K562 (cell line): ENCODE measurements around the gene UBE2Q1. TPM values are rescaled to one million over a fixed set of nuclear protein-coding genes. Genes with fewer than 3 reads are reported as not detected.

Source experiments
- ATAC-seq: fragments of 200-7000 bp; cut with Tn5 transposase; 3 replicates; pipeline ENCODE4 v1.9.1; 2020; ENCODE audit warnings: moderate library complexity
- BruUV-seq: library from RNA; stranded (reverse); fragments of 400-500 nt; replicated peaks from 2 replicates; lab custom pipeline; 2021; lab: Mats Ljungman, UMichigan
- CTCF ChIA-PET: fragments of 300-600 bp; formaldehyde crosslinking; extraction: SDS; loops from one replicate; lab custom pipeline; 2021; ENCODE audit warnings: low intra/inter-chr PET ratio; lab: Yijun Ruan, JAX
- POLR2A ChIA-PET: fragments of 300-600, 350-650 bp; sonication (Branson Sonifier 250); formaldehyde crosslinking; extraction: SDS; loops from one replicate; lab custom pipeline; 2021; ENCODE audit warnings: antibody characterized with exemption, inconsistent platforms; lab: Yijun Ruan, JAX
- DNase-seq, 4 experiments: peaks; one replicate each; pipeline versions ENCODE4 v3.0.0 to v3.0.0-alpha.2; 2011 to 2018; ENCODE audit warnings: low spot score in 3 of 4, mixed read lengths in 3 of 4; ENCODE audit errors: extremely low read depth in 1 of 4
- FAIRE-seq: peaks from 2 replicates; lab custom pipeline; 2011; peaks lifted over from hg19 to GRCh38; lab: Jason Lieb, UNC
- H2AFZ ChIP-seq: 2 replicates; pipeline ENCODE4 v1.6.0; 2011; ENCODE audit warnings: low read depth, low read length, control low read depth, inconsistent platforms
- H3K27ac ChIP-seq: fragments of 200-600 bp; 3 replicates; pipeline ENCODE4 v1.8.0; 2011; ENCODE audit warnings: low read depth, mild to moderate bottlenecking, control low read depth, inconsistent platforms, low read length, moderate library complexity, mixed read lengths; ENCODE audit errors: extremely low read depth
- H3K27me3 ChIP-seq, 2 experiments: fragments of 300-600 bp in 1 of 2; 2 replicates in 1 of 2; 3 replicates in 1 of 2; pipeline versions ENCODE4 v1.6.0 to v1.8.0; 2011; ENCODE audit warnings: inconsistent platforms in 2 of 2, low read length in 2 of 2, mild to moderate bottlenecking in 1 of 2, mixed read lengths in 1 of 2, moderate library complexity in 1 of 2; ENCODE audit not compliant: control insufficient read depth in 2 of 2, insufficient read depth in 2 of 2
- H3K36me3 ChIP-seq: fragments of 300-600 bp; 3 replicates; pipeline ENCODE4 v1.8.0; 2011; ENCODE audit warnings: mild to moderate bottlenecking, low read length, inconsistent platforms; ENCODE audit not compliant: control insufficient read depth, insufficient read depth
- H3K4me1 ChIP-seq, 2 experiments: fragments of 200-600 bp in 1 of 2; replicated peaks in 1 of 2; 2 replicates in 1 of 2; 3 replicates in 1 of 2; pipeline versions ENCODE4 v1.5.1 to v1.8.0; 2011; ENCODE audit warnings: inconsistent platforms in 2 of 2, low read length in 2 of 2, mild to moderate bottlenecking in 1 of 2, mixed read lengths in 1 of 2, moderate library complexity in 1 of 2; ENCODE audit not compliant: control insufficient read depth in 2 of 2, insufficient read depth in 2 of 2
- H3K4me2 ChIP-seq: 2 replicates; pipeline ENCODE4 v1.6.1; 2011; ENCODE audit warnings: low read length, control low read depth, inconsistent platforms, mixed read lengths; ENCODE audit not compliant: insufficient read depth
- H3K4me3 ChIP-seq: fragments of 200-600 bp; sonication (generic), shearing (Covaris generic); 2 replicates; pipeline ENCODE4 v1.5.1; 2016; ENCODE audit warnings: control low read depth, inconsistent platforms
- H3K79me2 ChIP-seq: fragments of 200-600 bp; 3 replicates; pipeline ENCODE4 v1.8.0; 2011; ENCODE audit warnings: low read length, inconsistent platforms; ENCODE audit not compliant: control insufficient read depth, insufficient read depth
- H3K9ac ChIP-seq, 2 experiments: 2 replicates each; pipeline versions ENCODE4 v1.6.0 to v1.6.1; 2011; ENCODE audit warnings: low read depth in 2 of 2, low read length in 2 of 2, control low read depth in 1 of 2, inconsistent platforms in 1 of 2, mild to moderate bottlenecking in 1 of 2, mixed read lengths in 1 of 2; ENCODE audit not compliant: insufficient read depth in 1 of 2
- H3K9me1 ChIP-seq: one replicate; pipeline ENCODE4 v1.6.0; 2011; ENCODE audit warnings: inconsistent platforms, mild to moderate bottlenecking, low read length, moderate library complexity; ENCODE audit not compliant: control insufficient read depth, insufficient read depth
- H3K9me3 ChIP-seq: replicated peaks from 2 replicates; pipeline ENCODE4 v1.5.1; 2011; ENCODE audit warnings: low read depth, low read length, inconsistent platforms; ENCODE audit not compliant: control insufficient read depth, insufficient read depth
- H4K20me1 ChIP-seq: replicated peaks from 2 replicates; pipeline ENCODE4 v1.6.1; 2011; ENCODE audit warnings: low read length, inconsistent platforms, mixed read lengths; ENCODE audit not compliant: control insufficient read depth, insufficient read depth
- ELK3 ChIP-seq: fragments of 450-650 bp; formaldehyde crosslinking; IDR thresholded peaks from 2 replicates; pipeline ENCODE4 v1.4.0; 2020; ENCODE audit warnings: mild to moderate bottlenecking
- FOSL1 ChIP-seq: fragments of 200-800 bp; sonication (Bioruptor generic); conservative IDR thresholded peaks from 2 replicates; pipeline ENCODE4 v1.6.1; 2016; ENCODE audit warnings: missing genetic modification characterization, missing compliant biosample characterization
- JUND ChIP-seq, 2 experiments: IDR thresholded peaks; 2 replicates in 1 of 2; 3 replicates in 1 of 2; pipeline ENCODE4 v1.6.1; 2011; ENCODE audit warnings: borderline replicate concordance in 2 of 2, low read depth in 2 of 2, low read length in 2 of 2, improper control_type of control experiment in 1 of 2, missing biosample characterization in 1 of 2, missing genetic modification characterization in 1 of 2, missing genetic modification reagents in 1 of 2
- NFE2 ChIP-seq: IDR thresholded peaks from 2 replicates; pipeline ENCODE4 v1.6.1; 2014; ENCODE audit warnings: antibody characterized with exemption, low read depth
- PHF21A ChIP-seq: fragments of 450-650 bp; IDR thresholded peaks from 2 replicates; pipeline ENCODE4 v1.6.1; 2017; ENCODE audit warnings: low read depth, borderline replicate concordance
- WGBS: fragments of 100-300 bp; shearing (Covaris generic); methylation state at CpG from one replicate; pipeline ENCODE4 v1.1.6; 2016; ENCODE audit warnings: low coverage, mixed read lengths; ENCODE audit not compliant: insufficient coverage; ENCODE audit errors: missing lambda C conversion rate; 5-methylcytosine and 5-hydroxymethylcytosine counted together
- in situ Hi-C: fragments of 300-500 bp; cut with MboI; formaldehyde crosslinking; loops from 4 replicates; pipeline ENCODE4 v1.15.0; 2018; ENCODE audit warnings: inconsistent platforms, mixed read lengths
- intact Hi-C: fragments of 100-400 bp; cut with micrococcal nuclease; formaldehyde crosslinking; loops from 2 replicates; pipeline ENCODE4 v1.14.2; 2022
- polyA plus RNA-seq, 8 experiments: library from polyadenylated mRNA; depleted of rRNA in 4 of 8; stranded (reverse) in 5 of 8; unstranded in 3 of 8; fragments of >200 nt; fragmentation: Nextera tagmentation in 2 of 8; fragmentation: Illumina TruSeq in 1 of 8; extraction: Ambion mirVana in 2 of 8; extraction: Trizol in 1 of 8; gene quantifications; 2 replicates each; pipeline versions ENCODE4 v1.2.1 to v1.2.3, GENCODE V29; 2011 to 2014; ENCODE audit warnings: inconsistent platforms in 1 of 8, missing spikeins in 1 of 8
- total RNA-seq, 7 experiments: library from RNA; depleted of rRNA in 6 of 7; stranded (reverse); fragments of >200 nt in 6 of 7; fragmentation: Illumina TruSeq in 2 of 7; extraction: Trizol in 2 of 7; gene quantifications; 2 replicates each; pipeline versions ENCODE4 v1.2.1 to v1.2.3, GENCODE V29; 2011 to 2021; ENCODE audit warnings: low replicate concordance in 1 of 7

UBE2Q1 gene
- total and polyA plus RNA-seq, 9 of the 15 experiments (the other 6 are each of a cell fraction or from before 2014, with no cell fraction given) = 8.0 to 58.8 (median 27.6) TPM

GRCh38 chr1:154598871-154599635, 40.6 kb upstream of the UBE2Q1 start:
- Histone ChIP-seq H3K4me3 (no peak overlapping the region), H3K79me2 (peaks cover 35% of the 10 kb centered on the region), H3K9ac (no peak overlapping the region), H3K9me3 (no peaks in the 10 kb centered on the region), H3K9me1 (peaks cover under 1% of the 10 kb centered on the region), H3K4me2 (no peak overlapping the region), H3K27me3 (no peaks in the 10 kb centered on the region), H4K20me1 (peaks cover 15% of the 10 kb centered on the region; the same call in 1 of the 2 replicates), H2AFZ (no peak overlapping the region), H3K27ac (peak overlapping the region; percentile 24; the same call in 1 of the 3 replicates), H3K4me1 (peaks cover 0 to 6% of the 10 kb centered on the region in 2 experiments; a peak in 3 of 5 replicates), H3K36me3 (peaks cover 90% of the 10 kb centered on the region)
- in situ Hi-C loops = no loop called here
- intact Hi-C loops = no loop called here
- BruUV-seq = no TSS peak
- ATAC-seq (no peak; the same call in 2 of the 3 replicates), FAIRE-seq (no peak), DNase-seq (no peak)
- 51% methylated on average over 3 of the region's 3 CpGs for WGBS
- TF ChIP-seq FOSL1 (peak; percentile 31), JUND (IDR thresholded peaks at IDR 0.05; ENCODE audit: borderline replicate concordance, low read depth, low read length) (peak; percentile 18; the same call in 1 of the 2 replicates), JUND (tag; IDR thresholded peaks at IDR 0.05; ENCODE audit: borderline replicate concordance, low read depth, low read length) (no peak), PHF21A (no peak), ELK3 (no peak), NFE2 (no peak)
- ChIA-PET POLR2A (interaction anchor here (0.7 to 1.7 kb wide), 2 partner anchors 28 to 211 kb away, joined by 3 to 5 read pairs; no protein-coding TSS in a partner anchor), CTCF (no interaction called here)
